Right ventricle myocardium inferior (tissue), 1 donor: Measurements from ENCODE around the gene ARMC2. TPM values are rescaled to one million over a fixed set of nuclear protein-coding genes. Genes with fewer than 3 reads are reported as not detected.
"Not testable (repeated sequence)": the region's sequence is repeated elsewhere in the genome, so short reads cannot be mapped to it uniquely, and the experiment has no call there.

Experiments
- ATAC-seq: fragments of 200-7000 bp; cut with Tn5 transposase; one replicate; pipeline ENCODE4 v1.9.1; 2020; ENCODE audit warnings: mild to moderate bottlenecking, moderate library complexity
- DNase-seq: peaks from one replicate; pipeline ENCODE4 v3.0.0; 2021; ENCODE audit errors: missing footprints
- intact Hi-C: fragments of 100-400 bp; cut with DNase I; formaldehyde crosslinking; loops from one replicate; pipeline ENCODE4 v1.11.0; 2022
- total RNA-seq: library from RNA; stranded (reverse); fragmentation: NEBNext Ultra II Directional; extraction: Animal tissue kit (Norgen Biotek cat#: 25700); gene quantifications from one replicate; pipeline ENCODE4 v1.2.1, GENCODE V29; 2021
- donor health status: DM: no; HTN: yes; CAD: no; lungs with severe emphysema.

The ARMC2 gene
- total RNA-seq, 1 donor from 2014 or later = 9.5 TPM

GRCh38 chr6:108888052-108888451, 39.8 kb downstream of the ARMC2 start:
- DNase-seq (no peak), ATAC-seq (no peak)
- intact Hi-C loops = no loop called here

GRCh38 chr6:108888745-108889144, 40.5 kb downstream of the ARMC2 start:
- intact Hi-C loops = no loop called here
- peak; percentile 39 for ATAC-seq
- no peak for DNase-seq

DNA sequence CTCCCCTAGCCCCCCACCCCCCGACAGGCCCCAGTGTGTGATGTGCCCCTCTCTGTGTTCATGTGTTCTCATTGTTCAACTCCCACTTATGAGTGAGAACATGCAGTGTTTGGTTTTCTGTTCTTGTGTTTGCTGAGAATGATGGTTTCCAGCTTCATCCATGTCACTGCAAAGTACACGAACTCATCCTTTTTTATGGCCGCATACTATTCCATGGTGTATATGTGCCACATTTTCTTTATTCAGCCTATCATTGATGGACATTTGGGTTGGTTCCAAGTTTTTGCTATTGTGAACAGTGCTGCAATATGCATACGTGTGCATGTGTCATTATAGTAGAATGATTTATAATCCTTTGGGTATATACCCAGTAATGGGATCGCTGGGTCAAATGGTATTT, 42.7 kb downstream of the ARMC2 start:
- intact Hi-C loops = loop anchor here (10.0 kb wide), 1 partner anchor 106 kb away; no protein-coding TSS in a partner anchor
- ATAC-seq, DNase-seq: not testable (repeated sequence)

GRCh38 chr6:108895571-108895970, 47.3 kb downstream of the ARMC2 start:
- ATAC-seq = no peak
- DNase-seq = no peak
- intact Hi-C loops = loop anchor here (5.0 to 10.0 kb wide), 4 partner anchors 111 to 333 kb away; partner anchors contain the start of genes FOXO3 and SESN1

GRCh38 chr6:108896111-108896661, 48.0 kb downstream of the ARMC2 start:
- no peak for ATAC-seq
- DNase-seq = no peak
- intact Hi-C loops = loop anchor here (2.0 to 10.0 kb wide), 5 partner anchors 47 to 334 kb away; partner anchors contain the start of genes ARMC2, FOXO3 and SESN1

DNA sequence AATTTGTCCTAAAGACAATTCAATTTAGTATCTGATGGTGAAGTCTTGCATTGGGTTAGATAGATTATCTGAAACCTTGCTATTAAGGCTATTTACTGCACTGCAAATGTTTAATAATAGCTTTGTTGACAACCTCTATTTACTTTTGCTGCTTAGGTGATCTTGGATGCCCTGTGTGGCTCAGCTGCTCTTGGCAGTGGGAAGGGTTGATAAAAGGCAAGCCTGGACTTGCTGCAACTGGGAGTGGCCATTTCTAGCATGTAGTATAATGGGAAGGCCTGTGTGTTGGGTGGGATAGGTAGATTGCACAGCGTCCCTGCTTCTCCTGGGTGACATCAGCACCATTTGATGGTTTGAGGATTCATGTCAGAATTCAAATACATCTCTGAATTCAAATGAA, 49.1 kb downstream of the ARMC2 start:
- ATAC-seq (peak; percentile 88), DNase-seq (no peak)
- intact Hi-C loops = loop anchor here (2.0 to 10.0 kb wide), 5 partner anchors 49 to 335 kb away; partner anchors contain the start of genes ARMC2, FOXO3 and SESN1

GRCh38 chr6:108902382-108902792, 54.2 kb downstream of the ARMC2 start:
- DNase-seq (no peak), ATAC-seq (no peak)
- intact Hi-C loops = loop anchor here (2.0 to 5.0 kb wide), 2 partner anchors 42 to 105 kb away; no protein-coding TSS in a partner anchor

- intact Hi-C loops = loop anchor here (2.0 to 5.0 kb wide), 2 partner anchors 41 to 104 kb away; no protein-coding TSS in a partner anchor
- ATAC-seq = no peak
- DNase-seq = no peak
Measured at GRCh38 chr6:108903796-108904195, 55.6 kb downstream of the ARMC2 start.

GRCh38 chr6:108904741-108905140, 56.5 kb downstream of the ARMC2 start:
- intact Hi-C loops = loop anchor here (5.0 kb wide), 1 partner anchor 103 kb away; no protein-coding TSS in a partner anchor
- no peak for ATAC-seq
- DNase-seq = no peak

DNA sequence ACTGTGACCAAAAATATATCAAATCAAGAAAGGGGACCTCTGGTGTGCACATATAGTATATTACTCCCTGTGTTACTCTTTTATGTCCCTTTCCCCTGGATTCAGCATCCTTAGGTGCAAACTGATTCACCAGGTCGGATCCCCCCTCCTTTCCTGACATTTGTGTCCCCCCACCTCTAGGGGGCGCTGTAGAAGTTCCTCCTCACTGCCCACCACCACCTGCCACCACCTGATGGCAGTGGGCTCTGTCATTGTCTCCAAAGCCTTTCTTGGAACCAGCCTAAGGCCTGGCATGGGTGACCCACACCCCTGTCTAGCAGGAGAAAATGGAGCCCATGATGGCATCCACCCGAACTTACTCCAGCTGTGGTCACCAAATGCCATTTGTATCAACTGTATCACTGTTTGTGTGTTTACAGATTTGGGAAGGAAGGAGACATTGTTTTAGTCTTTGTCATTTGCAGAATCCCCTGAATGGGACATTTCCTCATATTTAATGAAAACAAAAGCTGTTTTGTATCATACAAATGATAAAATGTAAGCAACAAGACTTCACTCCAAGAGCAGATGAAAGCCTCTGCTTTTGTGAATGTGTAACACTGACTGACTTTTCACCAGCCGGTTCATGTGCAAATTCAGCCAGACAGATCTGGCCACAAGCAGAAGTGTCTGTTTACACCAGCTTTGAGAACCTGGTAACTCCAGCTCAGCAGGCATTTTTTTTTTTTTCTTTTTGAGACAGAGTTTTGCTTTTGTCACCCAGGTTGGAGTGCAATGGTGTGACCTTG, 66.2 kb downstream of the ARMC2 start:
- ATAC-seq = peak; percentile 85
- DNase-seq = no peak

DNA sequence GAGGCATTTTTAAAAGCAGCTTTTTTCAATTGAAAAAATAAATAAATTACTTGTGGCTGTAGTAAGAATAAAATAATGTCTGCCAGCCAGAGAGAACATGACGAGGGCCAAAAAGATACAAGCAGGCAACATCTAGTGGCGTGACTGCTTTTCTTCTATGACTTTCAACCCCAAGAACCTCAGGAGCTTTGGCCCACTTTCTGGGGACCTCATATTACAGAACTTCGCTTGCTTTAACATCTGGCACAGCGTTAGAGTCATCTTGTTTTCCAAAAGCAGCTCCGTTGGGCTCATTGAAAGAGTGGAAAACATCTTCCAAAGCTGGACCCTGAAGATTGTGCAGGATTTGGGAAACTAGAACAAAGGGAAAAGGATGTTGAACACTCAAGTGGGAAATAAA, 67.0 kb downstream of the ARMC2 start:
- DNase-seq (no peak), ATAC-seq (peak; percentile 33)
- intact Hi-C loops = no loop called here

More for the DNA sequence above, 66.2 kb downstream of the ARMC2 start:
- intact Hi-C loops = no loop called here

DNA sequence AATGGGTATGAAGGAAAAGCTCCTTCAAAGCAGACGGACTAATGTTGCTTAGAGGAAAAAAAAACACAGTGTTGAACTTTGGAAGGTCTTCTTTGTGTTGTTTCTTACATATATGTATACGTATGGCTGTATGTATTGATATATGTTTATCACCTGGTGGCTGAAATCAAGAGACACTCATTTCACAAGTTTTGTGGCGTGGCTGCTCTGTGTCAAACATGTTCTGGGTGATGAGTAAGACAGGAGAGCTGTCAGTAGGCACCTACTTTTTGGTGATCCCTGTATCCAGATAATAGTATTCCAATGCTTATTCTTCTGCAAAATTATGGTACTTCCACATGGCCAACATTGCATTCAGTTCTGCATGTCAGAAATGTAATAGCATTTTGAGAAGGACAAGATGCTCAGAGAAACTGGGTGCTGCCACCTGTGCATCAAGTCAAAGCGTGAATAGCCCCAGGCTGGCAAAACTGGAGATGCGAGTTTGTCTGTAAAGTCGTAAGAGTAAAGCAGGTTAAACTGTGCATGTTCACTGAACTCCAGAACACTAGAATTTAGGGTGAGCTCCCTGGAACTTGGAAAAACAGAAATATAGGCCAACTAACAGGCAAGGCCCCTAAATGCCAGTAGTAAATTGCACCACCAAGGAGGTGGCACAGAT, 67.9 kb downstream of the ARMC2 start:
- ATAC-seq = no peak
- intact Hi-C loops = no loop called here
- DNase-seq = no peak

GRCh38 chr6:108920751-108921150, 72.5 kb downstream of the ARMC2 start:
- ATAC-seq = no peak
- intact Hi-C loops = no loop called here
- DNase-seq = no peak

DNA sequence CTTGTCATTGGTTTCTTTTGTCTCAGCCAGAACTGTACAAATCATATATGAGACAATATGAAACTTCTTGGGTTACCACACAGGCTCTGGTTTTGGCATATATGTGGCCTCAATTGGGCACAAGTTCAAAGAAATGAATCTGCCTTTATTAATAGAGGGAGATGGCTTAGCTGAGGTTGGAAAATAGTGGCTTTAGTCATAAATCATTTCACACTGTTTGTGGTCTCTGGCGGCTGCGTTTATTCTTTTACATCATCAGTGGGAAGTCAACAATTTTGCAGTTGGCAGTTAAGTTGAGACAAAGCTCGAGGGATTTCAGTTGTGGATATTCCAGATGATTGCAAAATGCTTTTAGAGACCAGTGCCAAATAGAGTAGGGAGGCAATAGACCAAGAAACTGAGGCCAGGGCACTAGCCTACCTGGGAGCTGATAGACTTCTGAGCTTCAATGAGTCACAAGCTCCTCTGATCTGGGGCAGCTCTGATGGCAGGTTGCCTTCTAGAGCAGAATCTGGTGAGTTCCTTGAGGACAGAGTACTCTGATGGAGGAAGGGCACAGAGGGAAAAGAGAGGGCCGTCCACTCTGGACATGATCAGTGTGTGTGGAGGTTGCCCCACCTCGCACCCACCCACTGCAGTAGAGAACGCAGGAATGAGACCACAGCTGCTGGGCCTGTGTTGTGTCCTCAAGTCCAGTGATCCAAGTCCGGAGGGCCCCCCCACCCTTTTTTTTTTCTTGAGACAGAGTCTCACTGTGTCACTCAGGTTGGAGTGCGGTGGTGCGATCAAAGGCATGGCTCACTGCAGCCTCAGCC, 73.5 kb downstream of the ARMC2 start:
- intact Hi-C loops = no loop called here
- DNase-seq = no peak

DNA sequence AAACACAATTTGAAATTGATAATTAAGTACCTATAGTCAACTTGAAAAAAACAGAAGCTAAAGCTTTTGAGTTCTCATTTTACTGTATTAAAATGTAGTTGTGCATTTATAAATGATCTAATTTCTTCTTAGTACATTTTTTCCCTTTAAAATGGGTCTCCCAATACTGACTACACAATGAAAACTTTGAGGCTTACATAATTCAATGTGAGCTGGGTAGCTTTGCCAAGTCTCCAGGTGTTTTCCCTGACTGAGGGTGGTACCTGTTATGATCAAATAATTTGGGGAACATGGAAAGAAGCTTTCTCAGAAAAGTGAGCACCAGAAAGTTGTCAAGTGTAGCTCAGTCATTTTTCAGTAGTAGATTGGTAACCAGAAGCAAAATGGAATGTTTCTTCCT, 74.3 kb downstream of the ARMC2 start:
- no peak for ATAC-seq
- DNase-seq = no peak
- intact Hi-C loops = no loop called here

More for the DNA sequence above, 73.5 kb downstream of the ARMC2 start:
- peak; percentile 77 for ATAC-seq

GRCh38 chr6:108927927-108928326, 79.7 kb downstream of the ARMC2 start:
- intact Hi-C loops = no loop called here
- no peak for DNase-seq
- ATAC-seq = no peak

DNA sequence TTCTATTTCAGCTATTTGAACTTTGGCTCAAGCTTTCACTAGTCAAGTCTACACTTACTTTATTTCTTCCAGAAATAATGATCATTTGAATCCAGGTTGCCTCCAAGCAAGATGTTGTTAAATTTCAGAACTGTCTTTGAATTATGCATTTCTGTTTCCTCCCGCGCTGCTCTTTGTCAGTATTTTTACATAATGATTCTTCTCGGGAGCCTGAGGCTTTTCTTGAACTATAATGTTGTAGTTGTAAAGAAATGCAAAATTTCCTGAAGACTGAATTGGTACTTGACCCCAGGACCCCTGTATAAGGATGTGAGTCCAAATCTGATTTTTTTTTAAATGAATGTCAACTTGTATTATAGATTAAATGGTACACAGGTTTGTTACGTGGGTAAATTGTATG, 80.4 kb downstream of the ARMC2 start:
- DNase-seq = no peak
- intact Hi-C loops = no loop called here
- ATAC-seq = no peak

GRCh38 chr6:108931090-108931489, 82.9 kb downstream of the ARMC2 start:
- DNase-seq, intact Hi-C loops, ATAC-seq: not testable (repeated sequence)

DNA sequence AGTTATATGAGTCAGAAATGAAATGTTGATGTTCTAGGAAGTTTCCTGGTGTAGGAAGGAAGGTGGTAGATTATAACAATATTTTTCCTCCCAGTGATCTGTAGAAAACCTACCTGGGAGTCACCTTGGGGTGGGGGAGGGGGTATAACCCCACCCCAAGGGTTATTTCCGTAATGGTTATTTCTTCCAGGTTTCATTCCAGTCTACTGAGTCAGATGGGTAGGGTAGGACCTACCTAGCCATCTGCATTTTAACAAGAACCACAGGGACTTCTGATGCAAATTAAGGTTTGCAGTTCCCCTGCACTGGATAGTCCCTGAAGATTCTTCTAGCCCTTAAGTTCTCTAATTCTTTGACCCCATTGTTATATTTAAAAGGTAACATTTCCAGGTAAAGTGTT, 88.9 kb downstream of the ARMC2 start:
- intact Hi-C loops = no loop called here
- ATAC-seq (no peak), DNase-seq (no peak)
